Activated CD8-positive, alpha-beta T cell treated with anti-CD3 and anti-CD28 coated beads, Interleukin-2, amount 10 ng/mL, durations not matched to agents 7 days and 5 days (primary cell): ENCODE measurements around the gene C1GALT1. TPM values are rescaled to one million over a fixed set of nuclear protein-coding genes. Genes with fewer than 3 reads are reported as not detected.

Experiments used
- ATAC-seq: fragments of 150-1000 bp; cut with Tn5 transposase; one replicate; pipeline ENCODE4 v1.10.0; 2021; ENCODE audit warnings: moderate library complexity
- CTCF ChIA-PET: fragments of 350-600 bp; sonication (Branson Sonifier 250); formaldehyde crosslinking; loops from one replicate; lab custom pipeline; 2021; ENCODE audit warnings: antibody characterized with exemption; lab: Charles Lee
- POLR2A ChIA-PET: fragments of 350-600 bp; sonication (Branson Sonifier 250); formaldehyde crosslinking; loops from one replicate; lab custom pipeline; 2021; ENCODE audit warnings: antibody characterized with exemption; lab: Charles Lee
- DNase-seq: peaks from one replicate; pipeline ENCODE4 v3.0.0-alpha.2; 2020
- H3K27ac Mint-ChIP-seq: one replicate; pipeline ENCODE4 v1.8.0; 2021; ENCODE audit warnings: mild to moderate bottlenecking, mixed read lengths
- H3K27me3 Mint-ChIP-seq: one replicate; pipeline ENCODE4 v1.8.0; 2021; ENCODE audit warnings: low read depth, mixed read lengths
- H3K36me3 Mint-ChIP-seq: one replicate; pipeline ENCODE4 v1.8.0; 2021; ENCODE audit warnings: low read depth, mixed read lengths
- H3K4me1 Mint-ChIP-seq: one replicate; pipeline ENCODE4 v1.8.0; 2021; ENCODE audit warnings: low read depth, mixed read lengths
- H3K4me3 Mint-ChIP-seq: one replicate; pipeline ENCODE4 v1.8.0; 2021; ENCODE audit warnings: mild to moderate bottlenecking, mixed read lengths
- H3K9me3 Mint-ChIP-seq: one replicate; pipeline ENCODE4 v1.8.0; 2022; ENCODE audit warnings: mixed read lengths; ENCODE audit not compliant: insufficient read depth
- total RNA-seq, 2 experiments: library from RNA; stranded (reverse); gene quantifications; one replicate each; pipeline ENCODE4 v1.2.3, GENCODE V29; 2021

The C1GALT1 gene
- total RNA-seq, 2 experiments from 2014 or later, result 47.4 to 50.7 TPM

DNA sequence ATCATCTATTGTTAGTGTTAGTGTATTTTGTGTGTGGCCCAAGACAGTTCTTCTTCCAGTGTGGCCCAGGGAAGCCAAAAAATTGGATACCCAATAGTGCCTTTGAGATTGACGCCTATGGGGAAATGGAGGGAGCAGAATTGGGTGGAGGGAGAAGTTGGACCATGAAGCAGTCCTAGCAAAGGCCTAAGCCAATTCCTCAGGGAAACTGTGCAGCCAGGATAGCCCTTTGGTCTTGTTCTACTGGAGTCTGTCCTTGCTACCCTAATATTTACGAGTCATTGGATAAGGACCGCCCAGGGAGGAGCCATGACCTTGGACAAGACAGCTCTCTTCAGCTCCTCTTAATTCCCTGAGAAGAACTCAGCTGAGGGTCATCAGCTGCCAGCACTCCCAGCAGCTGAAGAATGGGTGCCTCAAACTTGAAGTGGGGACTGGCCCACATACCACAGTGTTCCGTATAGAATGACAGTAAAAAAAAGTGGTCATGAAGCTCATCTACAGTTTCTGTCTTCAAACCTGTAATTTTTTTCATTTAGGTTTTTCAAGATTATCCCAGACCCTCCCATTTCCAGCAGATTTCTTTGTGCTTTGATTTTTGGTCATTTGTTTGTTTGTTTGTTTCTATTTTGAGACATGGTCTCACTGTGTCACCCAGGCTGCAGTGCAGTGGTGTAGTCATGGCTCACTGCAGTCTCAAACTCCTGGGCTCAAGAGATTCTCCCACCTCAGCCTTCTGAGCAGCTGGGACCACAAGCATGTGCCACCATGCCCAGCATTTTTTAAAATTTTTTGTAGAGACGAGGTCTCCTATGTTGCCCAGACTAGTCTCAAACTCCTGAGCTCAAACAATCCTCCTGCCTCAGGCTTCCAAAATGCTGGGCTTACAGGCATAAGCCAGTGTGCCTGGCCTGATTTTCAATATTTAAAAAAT, 81.2 kb downstream of the C1GALT1 start:
- Mint-ChIP-seq H3K9me3 (peaks cover 11% of the 10 kb centered on the region), H3K4me1 (peaks cover 28% of the 10 kb centered on the region), H3K4me3 (no peak overlapping the region), H3K36me3 (peaks cover 22% of the 10 kb centered on the region), H3K27ac (no peak overlapping the region), H3K27me3 (no peaks in the 10 kb centered on the region)
- CTCF ChIA-PET, result interaction anchor here (0.9 kb wide), 1 partner anchor 158 kb away, joined by 3 read pairs; no protein-coding TSS in a partner anchor
- DNase-seq, result no peak
- no peak for ATAC-seq
- POLR2A ChIA-PET, result no interaction called here

DNA sequence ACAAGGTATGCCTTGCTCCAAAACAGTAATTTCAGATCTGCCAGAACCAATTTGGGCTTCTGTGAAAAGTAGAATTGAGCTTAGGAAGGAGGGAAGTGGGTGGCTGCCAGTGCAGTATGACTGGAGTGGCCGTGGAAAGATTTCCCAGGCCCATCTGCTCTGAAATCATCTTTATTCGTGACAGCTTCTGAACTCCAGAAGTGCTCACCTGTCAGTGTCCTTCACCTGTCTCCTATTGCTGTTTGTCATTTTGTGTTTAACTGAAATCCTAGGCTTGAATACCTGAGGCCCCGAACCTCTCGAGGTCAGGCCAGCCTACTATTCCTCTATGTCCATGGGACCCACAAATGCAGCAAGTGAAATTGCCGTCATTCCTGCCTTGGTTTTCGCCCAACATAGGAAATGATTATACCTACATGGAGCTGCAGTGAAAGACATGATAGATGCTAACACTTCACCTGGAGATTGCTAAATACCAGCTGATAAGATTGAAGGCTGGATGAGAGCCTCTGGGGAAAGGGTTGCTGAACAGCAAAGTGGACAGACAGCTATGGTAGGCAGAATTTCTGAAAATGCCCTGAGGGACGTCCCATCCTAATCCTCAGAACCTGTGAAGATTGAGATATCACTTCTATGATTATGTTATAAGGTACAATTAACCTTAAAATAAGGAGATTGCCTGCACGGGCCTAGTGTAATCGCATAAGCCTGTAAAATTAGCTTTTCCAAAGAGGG, 82.1 kb downstream of the C1GALT1 start:
- ChIA-PET POLR2A (interaction anchor here (0.6 to 1.0 kb wide), 3 partner anchors 9 to 375 kb away, joined by 3 read pairs; partner anchors contain the start of gene C1GALT1), CTCF (interaction anchor here (1.0 kb wide), 1 partner anchor 161 kb away, joined by 3 read pairs; no protein-coding TSS in a partner anchor)
- ATAC-seq, result no peak
- no peak for DNase-seq
- peaks cover 11% of the 10 kb centered on the region for H3K9me3 Mint-ChIP-seq
- no peak overlapping the region for H3K27ac Mint-ChIP-seq
- peaks cover 23% of the 10 kb centered on the region for H3K4me1 Mint-ChIP-seq
- no peak overlapping the region for H3K4me3 Mint-ChIP-seq
- H3K27me3 Mint-ChIP-seq, result no peaks in the 10 kb centered on the region
- peaks cover 18% of the 10 kb centered on the region for H3K36me3 Mint-ChIP-seq

DNA sequence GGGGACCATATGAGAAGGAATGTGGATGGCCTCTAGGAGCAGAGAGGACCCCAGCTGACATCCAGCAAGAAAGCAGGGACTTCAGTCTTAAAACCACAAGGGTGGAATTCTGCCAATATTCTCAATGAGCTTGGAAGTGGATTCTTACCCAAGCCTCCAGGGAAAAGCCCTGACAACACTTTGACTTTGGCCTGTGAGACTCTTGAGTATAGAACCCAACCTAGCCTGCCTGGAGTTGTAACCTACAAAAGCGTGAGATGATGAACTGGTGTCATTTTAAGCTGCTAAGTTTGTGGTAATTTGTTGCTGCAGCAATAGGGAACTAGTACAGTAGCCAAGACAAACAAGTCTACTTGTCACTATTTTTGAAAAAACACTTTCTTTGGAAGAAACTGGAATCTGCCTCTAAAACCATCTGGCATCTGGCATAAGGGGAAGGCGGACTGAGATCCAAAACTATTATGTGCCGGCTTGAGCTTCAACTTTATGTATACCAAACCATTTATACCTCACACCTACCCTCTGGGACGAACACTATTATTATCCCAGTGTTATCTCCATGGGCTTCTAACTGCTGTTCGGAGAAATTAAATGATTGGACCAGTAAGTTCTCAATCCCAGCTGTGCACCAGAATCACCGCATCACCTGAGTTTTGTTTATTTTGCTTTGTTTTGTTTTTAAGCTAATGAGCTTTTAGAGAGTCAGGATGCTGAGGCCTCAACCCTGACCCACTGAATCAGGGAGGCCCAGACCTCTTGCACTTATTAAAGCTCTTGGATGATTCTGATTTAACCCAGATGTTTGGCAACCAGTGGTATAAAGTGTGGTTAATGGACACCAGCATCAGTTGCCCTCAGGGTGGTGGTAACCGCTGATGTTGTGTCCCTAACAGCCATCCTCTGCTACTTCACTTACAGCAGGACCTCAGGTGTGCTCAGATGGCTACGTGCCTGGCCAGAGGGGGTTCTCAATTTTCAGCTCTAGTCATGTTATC, 83.0 kb downstream of the C1GALT1 start:
- ATAC-seq (no peak), DNase-seq (no peak)
- Mint-ChIP-seq H3K4me3 (no peak overlapping the region), H3K9me3 (peaks cover 8% of the 10 kb centered on the region), H3K36me3 (peaks cover 8% of the 10 kb centered on the region), H3K27me3 (no peaks in the 10 kb centered on the region), H3K27ac (no peak overlapping the region), H3K4me1 (peaks cover 14% of the 10 kb centered on the region)
- ChIA-PET CTCF (interaction anchor here (1.0 kb wide), 2 partner anchors 25 to 162 kb away, joined by 3 to 4 read pairs; no protein-coding TSS in a partner anchor), POLR2A (interaction anchor here (0.6 to 1.0 kb wide), 3 partner anchors 8 to 374 kb away, joined by 3 read pairs; partner anchors contain the start of gene C1GALT1)

DNA sequence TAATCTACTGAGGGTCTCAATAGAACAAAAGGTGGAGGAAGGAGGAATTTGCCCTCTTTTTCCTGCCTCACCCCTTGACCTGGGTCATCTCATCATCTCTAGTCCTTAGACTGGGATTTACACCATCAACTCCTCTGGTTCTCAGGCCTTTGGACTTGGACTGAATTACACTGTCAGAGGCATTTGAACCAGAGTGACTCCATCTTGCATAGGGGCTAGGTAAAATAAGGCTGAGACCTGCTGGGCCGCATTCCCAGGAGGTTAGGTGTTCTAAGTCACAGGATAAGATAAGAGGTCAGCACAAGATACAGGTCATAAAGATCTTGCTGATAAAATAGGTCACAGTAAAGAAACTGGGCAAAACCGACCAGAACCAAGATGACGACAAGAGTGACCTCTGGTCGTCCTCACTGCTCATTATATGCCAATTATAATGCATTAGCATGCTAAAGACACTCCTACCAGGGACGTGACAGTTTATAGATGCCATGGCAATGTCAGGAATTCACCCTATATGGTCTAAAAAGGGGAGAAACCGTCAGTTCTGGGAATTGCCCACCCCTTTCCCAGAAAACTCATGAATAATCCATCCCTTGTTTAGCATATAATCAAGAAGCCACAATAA, 84.0 kb downstream of the C1GALT1 start:
- no peak overlapping the region for H3K4me3 Mint-ChIP-seq
- CTCF ChIA-PET, result interaction anchor here (1.0 kb wide), 1 partner anchor 24 kb away, joined by 4 read pairs; no protein-coding TSS in a partner anchor

DNA sequence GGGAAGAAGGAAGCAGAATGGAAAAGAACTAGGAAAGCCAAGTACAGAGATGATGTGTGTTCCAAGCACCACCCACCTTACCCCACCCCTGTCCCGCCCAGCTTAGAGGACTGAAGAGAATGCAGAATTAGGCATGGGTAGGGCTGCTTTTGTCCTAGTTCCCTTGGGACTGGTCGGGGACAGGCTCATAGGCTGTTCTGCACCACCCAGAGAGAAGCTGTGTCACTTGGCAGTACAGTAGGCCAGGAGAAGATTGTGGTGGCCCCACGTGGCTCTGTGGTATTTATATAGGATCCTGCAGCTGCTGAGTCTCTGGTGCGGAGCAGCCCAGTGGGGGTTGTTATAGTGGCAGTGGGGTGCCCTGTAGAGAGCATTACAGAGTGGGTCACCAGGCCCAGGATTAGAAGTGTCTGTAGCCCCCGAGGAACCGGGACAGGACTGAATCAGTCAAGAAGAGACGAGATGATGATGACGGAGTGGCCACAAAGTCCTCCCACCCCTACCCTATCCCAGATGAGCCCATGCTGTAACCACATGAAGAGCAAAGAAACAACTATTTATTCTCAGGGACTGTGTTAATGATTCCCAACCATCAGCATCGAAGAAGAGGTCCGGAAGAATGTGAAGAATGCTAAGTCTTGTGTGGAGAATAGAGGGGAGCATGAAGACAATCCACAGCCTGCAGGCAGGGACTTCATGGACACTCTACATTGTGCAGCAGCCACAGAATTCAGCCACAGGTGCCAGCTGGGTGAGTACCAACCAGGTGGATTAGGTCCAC, 88.9 kb downstream of the C1GALT1 start:
- peaks cover 3% of the 10 kb centered on the region for H3K4me1 Mint-ChIP-seq
- no peak overlapping the region for H3K4me3 Mint-ChIP-seq
- no peak overlapping the region for H3K27ac Mint-ChIP-seq
- no peaks in the 10 kb centered on the region for H3K27me3 Mint-ChIP-seq
- DNase-seq (no peak), ATAC-seq (no peak)
- H3K9me3 Mint-ChIP-seq, result no peaks in the 10 kb centered on the region
- no peaks in the 10 kb centered on the region for H3K36me3 Mint-ChIP-seq
- ChIA-PET CTCF (no interaction called here), POLR2A (no interaction called here)

More for the DNA sequence above, 84.0 kb downstream of the C1GALT1 start:
- Mint-ChIP-seq H3K9me3 (peaks cover 3% of the 10 kb centered on the region), H3K4me1 (peaks cover 9% of the 10 kb centered on the region), H3K36me3 (peaks cover 2% of the 10 kb centered on the region), H3K27me3 (no peaks in the 10 kb centered on the region), H3K27ac (no peak overlapping the region)
- ATAC-seq (no peak), DNase-seq (no peak)
- POLR2A ChIA-PET, result no interaction called here

DNA sequence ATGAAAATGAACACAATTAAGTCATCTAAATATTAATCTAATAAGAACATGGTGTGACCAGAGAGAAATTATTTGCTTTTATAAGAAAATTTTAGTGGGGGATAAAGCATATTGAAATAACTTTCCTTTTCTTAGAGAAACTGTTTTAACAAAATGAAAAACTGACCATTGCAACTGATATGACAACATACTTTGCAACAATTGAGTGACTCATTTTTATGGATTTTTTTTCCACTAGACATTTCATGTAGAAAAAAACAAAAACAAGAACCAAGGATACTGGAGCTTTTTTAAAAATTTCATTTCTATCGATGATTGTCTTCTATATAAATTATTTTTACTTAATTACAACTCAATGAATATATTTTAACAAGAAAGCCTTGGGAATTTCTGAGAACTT, 90.0 kb downstream of the C1GALT1 start:
- Mint-ChIP-seq H3K9me3 (no peaks in the 10 kb centered on the region), H3K4me3 (no peak overlapping the region), H3K4me1 (peaks cover 7% of the 10 kb centered on the region), H3K27ac (no peak overlapping the region), H3K27me3 (no peaks in the 10 kb centered on the region), H3K36me3 (no peaks in the 10 kb centered on the region)
- no peak for ATAC-seq
- POLR2A ChIA-PET, result no interaction called here
- CTCF ChIA-PET, result no interaction called here
- no peak for DNase-seq

DNA sequence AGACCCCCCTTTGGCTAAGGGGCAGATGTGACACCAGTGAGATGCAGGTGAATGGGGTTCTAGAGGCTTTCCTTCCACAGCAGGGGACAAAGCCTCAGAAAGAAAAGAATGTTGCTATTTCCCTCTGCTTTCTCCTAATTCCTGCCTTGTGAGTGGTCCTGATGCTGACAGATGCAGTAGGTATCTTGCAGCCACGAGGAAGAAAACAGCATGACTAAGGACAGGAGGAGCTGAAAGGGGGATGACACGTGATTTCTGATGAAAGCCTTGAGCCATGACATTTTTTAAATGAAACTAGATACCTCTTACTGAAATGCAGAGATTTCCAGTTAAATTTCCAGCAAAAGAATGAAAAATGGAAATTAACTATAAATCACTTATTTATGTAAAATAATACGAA, 92.4 kb downstream of the C1GALT1 start:
- ChIA-PET POLR2A (no interaction called here), CTCF (no interaction called here)
- Mint-ChIP-seq H3K4me1 (peaks cover 7% of the 10 kb centered on the region), H3K27me3 (no peaks in the 10 kb centered on the region), H3K4me3 (no peak overlapping the region), H3K9me3 (no peaks in the 10 kb centered on the region), H3K27ac (no peak overlapping the region), H3K36me3 (no peaks in the 10 kb centered on the region)
- DNase-seq (no peak), ATAC-seq (no peak)

DNA sequence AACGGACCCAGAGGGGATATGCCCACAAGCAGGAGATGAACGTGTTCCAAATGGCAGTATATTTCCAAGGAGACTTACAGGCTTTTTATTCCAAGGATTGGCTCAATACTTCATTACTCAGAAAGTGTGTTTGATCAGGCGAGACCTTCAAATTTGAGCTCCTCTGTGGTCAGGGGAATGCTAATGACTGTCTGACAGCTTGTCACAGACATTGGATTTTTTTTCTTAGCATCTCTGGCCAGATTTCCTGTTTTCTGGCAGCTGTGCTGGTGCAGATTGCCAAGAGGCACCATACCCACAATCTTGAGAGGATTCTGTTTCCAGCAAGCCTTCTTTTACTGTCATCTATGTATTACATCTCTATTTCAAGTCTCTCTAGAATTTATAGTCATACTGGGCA, 93.8 kb downstream of the C1GALT1 start:
- DNase-seq, result no peak
- Mint-ChIP-seq H3K4me1 (peaks cover 7% of the 10 kb centered on the region), H3K36me3 (no peaks in the 10 kb centered on the region), H3K9me3 (peaks cover 6% of the 10 kb centered on the region), H3K4me3 (no peak overlapping the region), H3K27me3 (no peaks in the 10 kb centered on the region), H3K27ac (no peak overlapping the region)
- ChIA-PET CTCF (no interaction called here), POLR2A (no interaction called here)
- ATAC-seq, result no peak

DNA sequence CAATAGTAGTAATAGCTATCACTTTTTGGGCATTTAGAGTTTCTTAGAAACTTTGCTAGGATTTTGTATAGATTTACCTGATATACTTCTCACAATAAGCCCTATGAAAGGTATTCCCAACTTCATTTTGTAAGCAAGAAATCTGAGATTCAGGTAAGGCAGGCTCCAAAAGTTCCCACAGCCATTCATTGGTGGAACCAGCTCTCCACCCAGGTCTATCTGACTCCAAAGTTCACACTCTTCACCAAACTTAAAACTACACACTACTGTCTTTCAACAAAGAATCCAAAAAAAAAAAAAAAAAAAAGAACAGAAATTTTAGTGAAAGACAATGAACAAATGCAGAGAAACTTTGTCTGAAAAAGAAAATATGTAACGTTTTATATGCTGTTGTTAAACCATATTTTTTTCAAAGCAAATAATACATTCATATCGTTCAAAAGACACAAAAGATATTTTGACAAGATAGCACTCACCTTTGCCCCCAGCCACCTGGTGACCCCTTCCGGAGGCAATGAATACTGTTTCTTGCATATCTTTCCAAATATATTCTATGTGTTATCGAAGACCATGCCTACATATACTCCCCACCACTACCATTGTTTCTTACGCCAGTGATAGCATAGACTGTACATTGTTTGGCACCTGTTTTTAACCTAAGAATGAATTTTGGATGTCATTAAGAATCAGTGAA, 108.2 kb downstream of the C1GALT1 start:
- Mint-ChIP-seq H3K27ac (no peak overlapping the region), H3K4me3 (no peak overlapping the region), H3K27me3 (no peaks in the 10 kb centered on the region), H3K4me1 (no peaks in the 10 kb centered on the region), H3K9me3 (no peaks in the 10 kb centered on the region), H3K36me3 (no peaks in the 10 kb centered on the region)
- ATAC-seq (no peak), DNase-seq (no peak)
- CTCF ChIA-PET, result interaction anchor here (1.3 kb wide), 1 partner anchor 25 kb away, joined by 4 read pairs; no protein-coding TSS in a partner anchor
- POLR2A ChIA-PET, result no interaction called here

DNA sequence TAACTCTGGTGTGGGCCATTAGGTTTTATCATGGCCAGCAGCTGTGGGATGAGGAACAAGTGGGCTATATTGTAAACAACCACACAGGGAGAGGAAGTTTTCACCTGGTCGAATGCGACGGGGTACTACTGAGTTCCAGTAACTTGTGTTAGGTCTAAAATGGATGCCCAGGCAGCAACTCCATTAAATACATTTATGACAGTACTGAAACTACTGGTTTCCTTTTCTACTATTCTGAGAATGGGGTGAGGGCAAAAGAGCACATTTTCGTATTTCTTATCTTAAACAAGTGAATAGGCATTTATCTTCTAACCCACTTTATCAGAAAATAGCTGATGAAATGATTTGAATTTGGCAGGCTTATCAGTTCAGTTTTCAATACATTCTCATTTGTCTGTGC, 109.7 kb downstream of the C1GALT1 start:
- Mint-ChIP-seq H3K36me3 (no peaks in the 10 kb centered on the region), H3K9me3 (no peaks in the 10 kb centered on the region), H3K4me1 (no peaks in the 10 kb centered on the region), H3K27ac (no peak overlapping the region), H3K4me3 (no peak overlapping the region), H3K27me3 (no peaks in the 10 kb centered on the region)
- DNase-seq (no peak), ATAC-seq (no peak)
- ChIA-PET POLR2A (no interaction called here), CTCF (no interaction called here)
